ENCODE measurements around the gene HRH3.

The HRH3 gene

GRCh38 chr20:62215020-62215990, 4.8 kb downstream of the HRH3 start:
- no peak for DNase-seq

- DNase-seq = no peak
Observed at GRCh38 chr20:62214067-62214466, 6.0 kb downstream of the HRH3 start.

GRCh38 chr20:62212299-62212698, 7.8 kb downstream of the HRH3 start:
- DNase-seq = peak; percentile 21

GRCh38 chr20:62211769-62212288, 8.2 kb downstream of the HRH3 start:
- DNase-seq = no peak

- no peak for DNase-seq
Observed at GRCh38 chr20:62211216-62211615, 8.9 kb downstream of the HRH3 start.

GRCh38 chr20:62210496-62210855, 9.6 kb downstream of the HRH3 start:
- peak; percentile 91 for DNase-seq

GRCh38 chr20:62209850-62210495, 10.1 kb downstream of the HRH3 start:
- DNase-seq = no peak

GRCh38 chr20:62208795-62209755, 11.0 kb downstream of the HRH3 start:
- no peak for DNase-seq

GRCh38 chr20:62208061-62208794, 11.8 kb downstream of the HRH3 start:
- no peak for DNase-seq

GRCh38 chr20:62206388-62206775, 13.7 kb downstream of the HRH3 start:
- no peak for DNase-seq

GRCh38 chr20:62205618-62206387, 14.3 kb downstream of the HRH3 start:
- no peak for DNase-seq

GRCh38 chr20:62203378-62204030, 16.6 kb downstream of the HRH3 start:
- no peak for DNase-seq

GRCh38 chr20:62202676-62203377, 17.3 kb downstream of the HRH3 start:
- no peak for DNase-seq

- DNase-seq = no peak
Observed at GRCh38 chr20:62202083-62202395, 18.0 kb downstream of the HRH3 start.

- DNase-seq = peak; percentile 36
Observed at GRCh38 chr20:62201173-62202082, 18.6 kb downstream of the HRH3 start.

- no peak for DNase-seq
Observed at GRCh38 chr20:62200491-62201172, 19.4 kb downstream of the HRH3 start.

GRCh38 chr20:62198931-62199330, 21.1 kb downstream of the HRH3 start:
- no peak for DNase-seq

- DNase-seq = no peak
Observed at GRCh38 chr20:62198496-62198895, 21.6 kb downstream of the HRH3 start.

GRCh38 chr20:62197801-62198200, 22.3 kb downstream of the HRH3 start:
- no peak for DNase-seq
